HEK293T (cell line): ENCODE data around the gene GNB2.

ENCODE experiments used
- HDGF ChIP-seq: fragments of 450-650 bp; IDR thresholded peaks from 2 replicates; pipeline ENCODE4 v1.6.1; 2017; ENCODE audit warnings: antibody characterized with exemption, borderline replicate concordance
- PKNOX1 ChIP-seq: fragments of 450-650 bp; IDR thresholded peaks from 2 replicates; pipeline ENCODE4 v1.6.1; 2016

GRCh38 chr7:100641463-100641859 is 32.1 kb upstream of the GNB2 start, which contains the start of gene TFR2:
- no peak for TF ChIP-seq HDGF
- no peak for TF ChIP-seq PKNOX1
